Right forelimb (tissue), 1 donor: Measurements from ENCODE around the gene ZNF516.

Experiments used
- DNase-seq: peaks from one replicate; pipeline ENCODE4 v3.0.0-alpha.2; 2018

Gene ZNF516

DNA sequence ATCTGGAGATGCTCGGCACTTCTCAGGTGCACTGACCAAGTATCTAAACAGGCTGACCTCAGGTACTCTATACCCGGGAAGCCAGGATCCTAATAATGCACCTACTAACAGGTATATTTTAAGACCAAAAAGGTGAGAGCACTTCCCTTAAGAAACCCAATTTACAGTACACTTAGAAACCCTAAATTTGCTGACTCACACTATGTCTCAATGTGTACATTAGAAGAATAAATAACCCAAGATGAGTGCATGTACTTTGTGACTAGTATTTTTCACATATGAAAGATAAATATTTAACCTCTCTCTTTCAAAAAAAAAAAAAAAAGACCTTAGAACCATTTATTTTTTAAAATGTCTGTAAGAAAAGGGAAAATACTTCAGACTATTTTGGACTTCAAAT lies 118.8 kb downstream of the ZNF516 start:
- DNase-seq = no peak

DNA sequence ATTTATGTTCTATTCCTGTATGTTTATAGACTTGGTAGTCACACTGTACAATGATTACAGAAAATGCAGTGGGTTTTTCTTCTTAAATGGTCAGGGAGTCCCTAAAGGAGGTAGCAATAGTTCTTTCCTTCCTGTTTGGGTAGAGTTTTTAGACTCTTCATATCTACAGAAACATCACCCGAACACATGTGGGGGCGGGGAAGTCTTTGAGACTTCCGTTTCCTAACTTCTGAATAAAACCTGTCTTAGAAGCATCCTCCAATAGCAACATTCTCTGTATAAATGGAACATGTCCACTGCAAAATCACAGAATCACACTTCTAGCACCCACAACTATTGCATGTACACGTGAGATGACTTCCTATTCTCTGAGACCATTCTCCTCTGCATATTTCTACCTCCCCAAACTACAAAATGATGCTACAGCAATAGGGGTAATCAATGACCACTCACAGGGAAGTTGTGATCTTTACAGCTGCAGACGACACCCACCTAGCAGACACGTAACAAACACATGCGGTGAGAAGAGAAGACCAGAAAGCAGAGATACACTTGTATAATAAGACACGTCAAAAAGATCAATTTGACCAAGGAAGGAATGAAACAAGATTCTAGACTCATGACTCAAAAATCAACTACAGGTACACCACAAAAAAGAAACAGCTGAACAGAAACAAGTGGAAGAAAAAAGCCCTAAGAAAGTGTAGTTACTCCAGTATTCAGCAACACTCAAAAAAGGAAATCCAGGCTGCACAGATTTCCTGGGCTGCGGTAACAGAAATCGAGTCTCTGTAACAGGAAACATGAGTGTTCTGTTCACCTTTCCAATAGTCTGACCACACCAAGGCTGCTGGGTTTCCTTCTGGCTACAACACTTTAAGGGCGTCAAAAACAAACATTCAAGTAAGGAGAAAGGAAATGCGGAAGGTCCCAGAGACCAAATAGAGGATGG lies 120.4 kb downstream of the ZNF516 start:
- no peak for DNase-seq

DNA sequence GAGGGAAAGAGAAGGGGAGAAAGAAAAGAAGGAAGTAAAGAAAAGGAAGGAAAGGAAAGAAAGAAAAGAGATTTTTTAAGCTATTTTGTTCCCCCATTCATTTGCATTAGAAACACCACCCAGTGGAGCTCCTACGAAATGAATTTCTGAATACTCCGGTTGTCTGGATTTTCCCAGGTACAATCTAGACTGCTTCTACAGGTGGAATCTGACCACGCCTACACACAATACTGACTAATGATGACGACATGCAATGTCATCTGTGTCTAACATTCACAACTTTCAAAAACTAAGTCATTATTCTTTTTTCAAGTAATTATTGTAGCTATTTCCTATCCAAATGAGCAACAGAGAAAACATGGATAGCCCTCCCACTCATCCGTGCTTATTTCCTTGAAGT lies 121.7 kb downstream of the ZNF516 start:
- no peak for DNase-seq

DNA sequence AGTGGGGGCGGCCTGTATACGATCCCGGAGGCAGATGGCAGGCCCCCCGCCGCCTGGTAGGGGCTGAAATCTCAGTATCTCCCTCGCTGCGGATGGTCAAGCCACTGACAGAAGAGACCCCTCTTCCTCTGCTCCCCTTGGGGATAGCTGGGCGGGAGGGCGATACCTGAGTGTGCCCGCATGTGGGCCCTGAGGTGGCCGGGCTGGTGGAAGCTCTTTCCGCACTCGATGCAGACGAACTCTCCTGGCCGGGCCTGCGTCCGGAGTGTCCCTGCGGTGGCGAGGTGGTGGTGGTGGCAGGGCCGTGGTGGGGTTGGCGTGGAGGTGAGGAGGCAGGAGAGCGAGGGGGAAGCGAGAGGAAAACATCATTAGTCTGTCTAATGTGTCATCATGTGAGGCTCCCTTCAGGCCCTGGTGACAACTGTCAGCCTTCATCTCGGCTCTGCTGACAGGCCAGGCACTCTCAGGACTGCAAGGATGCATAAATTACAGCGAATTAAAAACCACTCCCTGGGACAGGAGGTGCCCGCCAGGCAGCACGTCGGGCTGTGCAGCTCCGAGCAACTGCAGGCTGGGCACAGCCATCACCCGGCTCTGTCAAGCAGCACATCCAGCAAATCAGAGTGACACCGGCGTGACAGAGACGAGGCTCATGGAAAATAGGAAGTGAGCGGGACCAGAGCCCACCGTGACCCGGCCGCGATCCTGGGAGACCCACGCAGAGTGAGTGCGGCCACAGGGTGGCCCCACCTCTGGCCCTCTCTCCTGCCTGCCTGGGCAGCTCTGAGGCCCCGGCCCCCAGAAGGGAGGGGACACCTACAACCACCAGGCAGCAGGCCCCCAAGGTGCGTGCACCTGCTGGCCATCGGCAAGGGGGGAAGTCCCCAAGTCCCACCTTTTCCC lies 123.5 kb downstream of the ZNF516 start:
- DNase-seq = no peak

DNA sequence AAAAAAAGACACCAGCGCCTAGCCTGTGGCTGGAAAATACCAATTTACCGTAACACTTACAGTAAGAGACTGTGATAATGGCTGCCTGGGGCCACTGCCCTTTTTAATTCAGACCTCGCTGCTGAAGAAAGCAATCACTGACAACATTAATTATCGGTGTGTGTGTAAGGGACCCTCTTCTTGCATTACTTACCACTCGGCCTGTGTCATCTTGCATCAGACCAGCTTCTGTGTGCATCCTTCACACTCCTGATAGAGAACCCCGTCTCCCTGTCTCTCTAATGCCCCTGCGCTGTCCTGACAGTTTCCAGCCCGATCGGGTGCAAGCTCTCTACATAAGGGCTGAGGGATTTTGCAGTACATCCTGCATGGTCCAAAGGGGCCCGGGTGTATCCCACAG lies 124.4 kb downstream of the ZNF516 start:
- DNase-seq = no peak

DNA sequence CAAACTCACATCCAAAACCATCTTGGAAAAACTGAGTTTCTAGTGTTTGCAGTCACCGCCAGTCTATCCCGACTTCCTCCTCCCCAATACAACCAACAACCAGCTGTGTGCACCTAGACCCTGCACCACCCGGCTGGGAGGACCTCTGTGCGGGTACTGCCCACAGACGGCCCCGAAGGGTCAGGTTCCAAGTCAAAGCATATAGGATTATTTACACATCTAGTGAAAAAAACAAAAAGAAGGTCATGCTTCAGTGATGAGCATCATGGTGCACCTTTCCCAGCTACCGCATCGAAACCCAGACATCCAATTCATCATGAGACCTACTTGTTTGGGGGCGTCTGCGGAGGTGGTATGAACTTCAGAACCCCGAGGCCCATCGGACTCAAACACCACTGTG lies 124.8 kb downstream of the ZNF516 start:
- DNase-seq = no peak

DNA sequence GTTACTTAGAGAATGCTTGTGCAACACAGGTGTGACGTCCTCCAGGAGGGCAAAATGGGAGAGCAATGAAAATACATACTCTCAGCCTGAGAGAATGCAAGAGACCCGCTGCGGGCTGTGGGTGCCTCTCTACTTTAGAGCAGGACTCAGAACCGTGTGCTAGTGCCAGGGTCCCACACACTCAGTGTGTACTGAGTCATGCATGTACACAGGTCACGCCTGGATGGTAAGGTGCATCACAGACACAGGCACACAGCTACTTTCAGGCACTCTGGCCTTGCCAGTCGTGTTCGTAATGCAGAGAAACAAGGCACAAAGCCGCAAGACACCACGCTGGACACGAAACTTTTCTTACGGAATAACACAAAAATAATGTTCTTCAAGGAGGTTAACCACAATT lies 125.3 kb downstream of the ZNF516 start:
- no peak for DNase-seq

DNA sequence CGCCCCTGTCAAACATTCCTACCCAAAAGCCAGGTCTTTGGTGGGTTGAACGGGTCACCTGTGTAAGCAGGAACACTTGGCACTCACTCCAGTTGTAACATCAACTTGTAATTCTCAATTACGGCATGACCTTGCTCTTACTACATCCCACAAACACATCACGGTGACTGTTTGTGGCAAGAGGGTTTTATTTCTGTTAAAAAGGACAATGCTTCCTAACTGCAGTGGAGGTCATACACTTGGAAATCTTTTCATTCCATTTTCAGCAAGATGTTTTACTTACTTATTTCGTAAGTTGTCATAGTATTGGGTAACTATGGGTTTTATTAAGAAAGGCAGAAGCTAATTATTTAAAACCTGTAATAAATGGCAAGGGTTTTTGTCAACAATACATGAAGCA lies 126.1 kb downstream of the ZNF516 start:
- DNase-seq = no peak

DNA sequence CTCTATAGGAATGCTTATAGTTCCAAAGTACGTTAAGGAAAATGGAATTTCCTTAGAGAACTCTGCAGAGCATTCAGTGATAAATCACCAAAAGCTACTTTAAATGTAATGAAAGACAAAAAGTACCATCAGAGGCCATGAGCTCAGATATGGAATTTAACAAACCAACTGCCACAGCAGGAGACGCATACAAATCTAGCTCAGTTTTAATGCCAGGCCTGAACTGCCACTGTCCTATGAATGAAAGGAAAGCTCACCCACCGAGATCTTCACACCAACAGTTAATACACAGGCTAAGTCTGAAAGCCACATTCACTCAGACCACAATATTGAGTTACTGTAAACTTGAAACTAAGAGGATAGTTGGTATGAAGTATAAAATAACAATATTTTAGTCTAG lies 126.8 kb downstream of the ZNF516 start:
- no peak for DNase-seq

DNA sequence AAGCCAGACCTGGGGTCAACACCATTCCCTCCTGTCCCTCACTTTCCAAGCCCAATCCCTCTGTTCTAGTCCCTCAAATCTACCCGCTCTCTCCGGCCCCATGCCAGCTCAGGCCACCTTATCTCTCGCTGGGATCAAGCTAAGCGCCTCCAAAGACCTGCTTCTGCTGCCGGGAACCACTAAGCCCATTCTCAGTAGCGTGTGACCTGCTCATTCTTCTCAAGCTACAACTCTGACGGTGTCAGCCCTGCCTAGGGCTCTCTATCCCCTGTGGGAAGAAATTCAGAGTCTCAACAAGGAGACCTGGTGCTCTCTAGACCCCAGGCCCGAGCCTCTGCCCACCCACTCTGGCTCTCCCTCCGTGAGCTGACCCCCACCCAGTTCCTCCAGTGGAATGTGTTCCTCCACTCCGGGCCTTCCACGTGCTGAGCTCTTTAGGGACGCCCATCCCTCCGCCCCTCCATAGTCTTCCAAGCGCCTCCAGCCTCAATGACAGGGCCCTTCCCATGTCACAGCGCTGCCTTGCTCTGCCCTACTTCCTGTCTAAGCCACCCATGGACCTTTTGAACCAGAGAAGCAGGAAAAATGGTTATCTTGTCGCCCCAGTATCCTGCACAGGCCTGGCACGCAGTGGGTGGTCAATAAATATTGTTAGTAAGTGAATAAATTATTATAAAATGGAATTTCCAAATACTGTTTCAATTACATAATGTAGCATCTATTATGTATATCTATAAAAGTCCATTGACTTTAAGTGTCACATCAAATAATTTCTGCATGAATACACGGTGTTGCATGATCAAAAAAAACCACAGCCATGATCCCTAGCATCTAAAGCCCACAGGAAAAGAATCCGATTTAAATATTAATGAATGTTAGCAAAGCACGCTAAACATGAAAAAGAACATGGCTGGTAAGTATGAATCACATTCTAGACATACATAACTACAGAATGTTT lies 127.6 kb downstream of the ZNF516 start:
- no peak for DNase-seq

DNA sequence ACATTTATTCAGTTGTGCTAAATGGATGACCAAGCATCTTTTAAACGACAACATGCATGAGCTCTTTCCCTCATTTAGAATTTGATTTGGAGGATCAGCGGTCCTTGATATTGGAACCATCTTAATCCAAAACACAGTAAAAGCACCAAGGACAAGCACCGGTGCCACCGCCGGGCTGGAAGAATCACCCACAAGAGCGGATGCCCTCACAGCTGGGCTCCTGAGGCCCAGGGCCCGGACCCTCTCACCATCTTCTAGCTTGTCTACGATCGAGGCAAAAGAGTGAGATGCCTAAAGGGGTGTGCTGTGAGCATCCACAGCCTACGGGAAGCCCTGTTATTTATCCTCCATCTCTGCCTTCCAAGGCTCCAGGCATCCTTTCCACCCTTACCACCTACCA lies 129.5 kb downstream of the ZNF516 start:
- no peak for DNase-seq

DNA sequence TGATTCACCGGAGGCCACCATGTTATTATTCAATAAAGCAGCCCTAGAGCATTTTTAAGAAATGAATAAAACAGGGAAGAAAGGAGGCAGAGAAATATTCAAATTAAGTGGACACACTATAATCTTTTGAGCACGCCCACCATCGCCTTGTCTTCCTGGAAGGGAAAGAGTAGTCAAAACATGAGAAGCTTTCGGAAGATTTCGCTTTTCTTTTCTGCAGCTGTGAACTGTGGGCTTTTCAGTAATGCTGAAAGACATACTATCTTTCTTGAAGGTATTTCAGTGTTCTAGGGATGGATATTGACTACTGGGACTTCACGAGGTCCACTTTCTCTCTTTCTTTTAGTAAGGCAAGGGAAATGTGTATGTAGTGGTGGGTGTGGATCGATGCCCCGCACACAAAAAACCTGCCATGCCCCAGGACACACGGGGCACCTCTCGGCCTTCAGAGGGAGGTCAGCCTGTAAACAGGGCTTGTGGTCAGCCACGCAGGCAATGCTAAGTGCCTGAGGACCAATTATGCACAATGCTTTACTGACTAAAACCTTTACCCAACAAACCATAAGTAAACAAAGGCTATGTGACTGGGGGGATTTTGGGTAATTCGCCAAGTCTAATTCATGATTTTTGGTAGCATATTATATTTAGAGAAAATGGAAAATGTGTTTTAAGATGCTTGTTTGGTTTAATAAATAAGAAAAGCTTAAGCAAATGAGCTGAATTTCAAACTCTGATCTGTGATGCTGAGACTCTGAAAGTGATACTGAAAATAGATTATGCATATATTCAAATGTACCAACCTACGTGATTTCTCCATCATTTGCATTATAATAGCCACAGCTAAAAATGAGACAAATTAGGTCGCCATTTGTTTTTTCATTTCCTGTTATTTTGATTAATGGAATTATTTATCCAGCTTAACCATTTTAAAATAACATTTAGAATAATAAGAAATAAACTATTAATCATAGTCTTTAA lies 130.5 kb downstream of the ZNF516 start:
- DNase-seq = no peak

DNA sequence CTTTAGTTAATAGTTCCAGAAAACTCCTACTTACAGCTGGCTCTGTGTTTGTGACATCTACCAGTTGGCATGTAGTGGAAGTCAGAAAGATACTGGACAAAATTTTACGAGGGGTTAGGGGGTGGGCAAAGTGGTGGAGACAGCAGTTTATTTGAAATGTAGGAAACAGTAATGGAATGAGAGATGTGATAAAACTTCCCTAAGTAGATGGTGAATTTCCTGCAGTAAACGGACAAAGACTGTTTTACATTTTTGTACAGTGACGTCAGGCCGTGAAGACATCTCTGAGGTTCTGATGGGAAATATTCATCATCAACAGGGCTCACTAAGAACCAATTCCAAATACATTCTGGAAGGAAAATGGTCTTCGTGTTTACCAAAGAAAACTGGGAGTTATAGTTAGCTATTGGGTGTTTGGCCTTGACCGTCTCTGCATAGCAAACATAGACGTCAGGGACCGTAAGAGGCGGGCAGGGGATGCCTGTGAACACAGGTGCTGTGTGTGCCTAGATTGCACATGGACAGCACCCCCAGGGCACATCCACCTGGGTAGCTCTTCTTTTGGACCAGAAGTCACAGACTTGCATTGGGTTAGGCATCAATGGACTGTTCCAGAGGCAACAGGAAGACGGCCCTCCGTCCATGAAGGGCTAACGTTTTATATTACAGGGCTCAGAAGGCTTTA lies 131.5 kb downstream of the ZNF516 start:
- no peak for DNase-seq

DNA sequence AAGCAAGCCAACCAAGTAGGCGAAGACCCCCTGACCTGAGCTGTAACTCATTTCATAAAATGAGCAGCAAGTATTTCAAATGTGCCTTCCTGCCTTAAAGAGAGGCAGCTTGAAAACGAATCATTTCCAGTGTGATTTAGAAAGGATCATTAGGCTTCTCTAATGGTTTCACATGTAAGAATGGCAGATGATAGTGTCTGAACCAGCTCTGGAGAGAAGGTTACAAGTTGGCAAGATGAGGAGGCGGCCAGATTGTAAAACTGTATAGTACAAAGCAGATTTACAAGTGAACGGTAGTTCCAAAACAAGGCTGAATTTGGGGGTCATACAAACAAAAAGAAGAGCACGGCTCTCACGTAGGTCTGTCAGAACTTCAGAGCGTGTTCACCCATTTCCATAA lies 132.4 kb downstream of the ZNF516 start:
- no peak for DNase-seq

DNA sequence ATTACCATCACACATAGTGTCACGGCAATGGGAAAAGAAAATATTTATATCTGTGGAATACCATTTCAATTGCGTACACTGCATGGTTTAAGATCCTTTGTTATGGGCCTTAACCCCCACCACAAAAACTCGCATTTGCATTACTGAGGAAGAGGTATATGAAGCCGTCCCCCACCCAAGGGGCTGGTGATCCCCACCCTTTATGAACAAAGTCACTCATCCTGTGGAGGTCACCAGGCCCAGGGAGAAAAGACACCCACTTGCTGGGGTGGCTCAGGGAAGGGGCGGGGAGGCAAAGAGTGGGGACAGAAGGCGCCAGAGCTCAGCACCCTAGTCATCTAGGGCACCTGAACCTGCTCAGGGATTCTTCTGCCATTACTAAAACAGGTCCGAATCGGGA lies 133.8 kb downstream of the ZNF516 start:
- no peak for DNase-seq

DNA sequence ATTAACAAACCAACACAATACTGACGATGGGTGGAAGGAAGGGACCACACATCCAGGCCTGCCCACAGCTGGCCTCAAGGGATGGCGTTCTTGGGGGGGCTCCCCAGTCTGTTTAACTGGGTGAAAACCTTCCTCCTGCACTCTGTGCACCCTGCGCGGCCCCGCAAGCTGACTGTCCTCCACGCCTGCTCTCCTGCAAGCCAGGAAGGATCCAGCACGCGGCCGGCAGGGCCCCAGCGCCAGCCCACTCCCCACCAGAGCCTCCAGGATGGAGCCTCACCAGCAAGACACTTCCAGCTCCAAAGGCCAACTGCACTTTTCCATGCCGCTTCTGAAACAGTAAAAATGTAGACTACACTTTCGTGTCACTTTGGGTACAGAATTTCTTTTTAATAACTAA lies 135.1 kb downstream of the ZNF516 start:
- DNase-seq = no peak

DNA sequence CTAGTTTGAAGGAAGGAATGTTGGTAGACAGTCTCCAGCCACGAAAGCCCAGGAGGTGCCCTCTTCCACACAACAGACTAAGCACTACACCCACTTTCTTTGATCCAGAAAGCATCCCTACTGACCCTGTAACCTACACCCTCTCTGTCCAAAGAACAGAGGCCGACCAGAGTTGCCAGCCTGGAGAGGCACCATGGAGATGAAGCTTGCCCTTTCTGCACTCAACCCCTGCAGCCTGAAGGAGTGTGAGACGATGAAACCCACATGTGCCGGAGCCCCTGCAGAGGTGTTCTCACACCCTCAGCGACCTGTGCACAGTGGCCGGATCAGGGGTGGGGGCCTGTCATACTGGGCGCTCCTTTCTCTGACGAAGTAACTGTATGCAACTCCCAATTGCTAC lies 136.3 kb downstream of the ZNF516 start:
- no peak for DNase-seq

DNA sequence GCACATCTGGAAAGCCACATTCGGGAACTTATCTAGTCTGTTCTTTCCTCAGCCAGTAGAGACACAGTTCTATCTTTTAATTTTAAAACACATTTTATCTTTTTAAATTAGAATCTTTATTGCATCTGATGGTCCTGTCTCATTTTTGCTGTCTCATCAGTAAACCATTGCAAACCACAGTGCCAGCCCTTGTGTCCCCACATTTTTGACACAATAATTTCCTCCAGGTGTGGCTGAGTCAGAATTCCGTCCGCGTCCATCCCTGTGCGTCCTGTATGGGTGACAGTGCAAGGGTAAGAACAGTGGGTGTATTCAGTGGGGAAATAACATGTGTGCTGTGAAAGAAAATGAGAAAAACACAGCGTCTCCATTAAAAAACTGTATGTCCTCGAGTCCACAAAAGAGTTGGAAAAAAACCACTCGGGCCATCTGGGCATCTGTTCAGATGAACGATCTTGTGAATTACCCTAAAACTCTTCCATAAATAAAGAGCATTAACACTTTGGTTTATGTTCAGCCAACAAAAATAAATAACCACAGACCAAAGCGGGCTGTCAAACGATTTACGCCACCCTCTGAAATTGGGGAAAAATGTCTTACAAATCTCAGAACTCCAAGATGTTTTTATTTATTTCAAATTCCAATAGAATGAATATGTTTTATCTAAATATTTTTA lies 137.3 kb downstream of the ZNF516 start:
- no peak for DNase-seq

DNA sequence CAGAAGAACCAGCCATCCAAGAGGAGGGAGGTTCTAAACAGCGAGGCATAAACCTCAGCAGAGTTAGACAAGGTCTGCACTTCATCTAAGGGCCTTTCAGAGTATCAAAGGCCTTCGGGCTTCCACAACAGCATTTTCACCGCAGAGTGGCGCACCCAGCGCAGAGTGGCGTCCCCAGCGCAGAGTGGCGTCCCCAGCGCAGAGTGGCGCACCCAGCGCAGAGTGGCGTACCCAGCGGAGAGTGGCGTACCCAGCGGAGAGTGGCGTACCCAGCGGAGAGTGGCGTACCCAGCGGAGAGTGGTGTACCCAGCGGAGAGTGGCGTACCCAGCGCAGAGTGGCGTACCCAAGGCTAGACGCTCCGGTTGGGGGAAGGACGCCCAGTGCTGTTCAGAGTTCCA lies 137.9 kb downstream of the ZNF516 start:
- DNase-seq = no peak

DNA sequence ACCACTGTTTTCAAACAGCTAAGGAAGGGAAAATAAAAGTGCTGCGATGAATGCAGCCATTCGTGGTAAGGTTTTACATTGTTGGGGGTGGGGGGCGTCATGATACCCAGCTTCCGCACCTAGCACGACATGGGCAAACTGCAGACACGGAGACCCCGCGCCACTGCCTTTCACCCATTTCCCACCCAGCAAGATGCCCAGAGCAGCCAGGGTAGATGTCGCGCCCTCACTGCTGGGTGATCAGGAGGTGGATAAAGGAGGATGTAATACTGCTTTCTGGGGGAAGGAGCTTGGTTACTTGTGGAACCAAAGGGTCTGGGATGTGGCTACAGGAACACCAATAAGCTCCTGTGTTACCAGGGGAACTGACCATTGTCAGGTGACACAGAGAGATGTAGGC lies 138.4 kb downstream of the ZNF516 start:
- DNase-seq = no peak
